Adrenal gland (tissue), 5 donors: ENCODE data around the gene ANO6.

Source experiments
- POLR2A ChIP-seq, 2 donors: fragments of 450-650 bp; IDR thresholded peaks; one replicate each; pipeline ENCODE4 v1.6.1; 2017; ENCODE audit warnings: antibody characterized with exemption in 2 of 2, mild to moderate bottlenecking in 2 of 2, moderate library complexity in 1 of 2
- TF ChIP-seq, protein P1 (sequence below), 6 experiments: fragments of 450-650 bp in 4 of 6; fragments of 200-600 bp in 2 of 6; sonication (generic) in 1 of 6; IDR thresholded peaks; 1 replicate in 5 of 6; 2 replicates in 1 of 6; pipeline versions ENCODE4 v1.5.1 to v1.8.0; 2016 to 2021; ENCODE audit warnings: antibody characterized with exemption in 6 of 6, mild to moderate bottlenecking in 2 of 6, moderate library complexity in 1 of 6
- donor health status: DM: no; HTN: no; CAD: no.

DNA sequence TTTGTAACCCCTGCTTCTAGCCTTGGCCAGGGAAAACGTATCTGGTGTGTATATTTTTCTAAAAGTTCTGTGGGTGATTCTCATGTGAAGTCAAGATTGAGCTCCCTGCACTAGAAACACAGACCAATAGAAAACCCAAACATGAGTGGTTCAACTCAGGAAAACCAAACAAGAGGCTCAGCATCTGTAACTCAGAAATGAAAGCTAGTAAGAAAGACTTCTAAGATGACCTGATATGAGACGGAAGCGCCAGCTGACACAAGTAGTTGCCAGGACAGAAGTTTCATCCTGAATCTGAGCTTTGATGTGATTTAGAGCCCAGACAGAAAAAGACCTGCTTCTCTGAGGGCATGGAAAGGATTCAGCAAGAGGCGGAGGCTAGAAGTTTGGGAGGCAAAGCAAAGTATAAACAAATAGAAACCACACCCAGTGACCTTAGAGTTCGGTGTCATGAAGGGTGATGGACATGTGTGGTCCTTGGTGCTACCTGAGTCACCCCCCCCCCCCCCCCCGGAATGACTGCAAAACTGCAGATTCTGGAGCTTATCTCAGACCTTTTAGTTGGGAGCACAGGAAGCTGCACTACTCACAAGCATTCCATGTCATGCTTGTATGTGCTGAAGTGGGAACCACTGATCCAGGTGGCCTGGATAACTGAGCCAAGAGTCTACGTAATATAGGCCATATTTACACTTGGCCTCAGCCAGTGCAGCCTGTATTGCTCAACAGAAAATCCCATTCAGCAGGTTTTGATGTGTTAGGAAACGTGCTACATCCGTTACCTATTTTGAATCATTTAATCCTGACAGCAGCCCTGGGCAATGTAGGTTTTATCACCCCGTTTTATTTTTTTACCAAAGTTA, 191.3 kb downstream of the ANO6 start:
- TF ChIP-seq, protein P1, sequence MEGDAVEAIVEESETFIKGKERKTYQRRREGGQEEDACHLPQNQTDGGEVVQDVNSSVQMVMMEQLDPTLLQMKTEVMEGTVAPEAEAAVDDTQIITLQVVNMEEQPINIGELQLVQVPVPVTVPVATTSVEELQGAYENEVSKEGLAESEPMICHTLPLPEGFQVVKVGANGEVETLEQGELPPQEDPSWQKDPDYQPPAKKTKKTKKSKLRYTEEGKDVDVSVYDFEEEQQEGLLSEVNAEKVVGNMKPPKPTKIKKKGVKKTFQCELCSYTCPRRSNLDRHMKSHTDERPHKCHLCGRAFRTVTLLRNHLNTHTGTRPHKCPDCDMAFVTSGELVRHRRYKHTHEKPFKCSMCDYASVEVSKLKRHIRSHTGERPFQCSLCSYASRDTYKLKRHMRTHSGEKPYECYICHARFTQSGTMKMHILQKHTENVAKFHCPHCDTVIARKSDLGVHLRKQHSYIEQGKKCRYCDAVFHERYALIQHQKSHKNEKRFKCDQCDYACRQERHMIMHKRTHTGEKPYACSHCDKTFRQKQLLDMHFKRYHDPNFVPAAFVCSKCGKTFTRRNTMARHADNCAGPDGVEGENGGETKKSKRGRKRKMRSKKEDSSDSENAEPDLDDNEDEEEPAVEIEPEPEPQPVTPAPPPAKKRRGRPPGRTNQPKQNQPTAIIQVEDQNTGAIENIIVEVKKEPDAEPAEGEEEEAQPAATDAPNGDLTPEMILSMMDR (IDR thresholded peaks at IDR 0.05), result no peak
- no peak for TF ChIP-seq POLR2A (IDR thresholded peaks at IDR 0.05)
